ENCODE data around the gene NUDT16L1. TPM values are rescaled to one million over a fixed set of nuclear protein-coding genes. Genes with fewer than 3 reads are reported as not detected.
A peak's percentile ranks its signal among the peaks of the same experiment; 100 is the strongest.

NUDT16L1 gene
- total RNA-seq, 1 experiment from 2014 or later: 26.7 TPM

DNA sequence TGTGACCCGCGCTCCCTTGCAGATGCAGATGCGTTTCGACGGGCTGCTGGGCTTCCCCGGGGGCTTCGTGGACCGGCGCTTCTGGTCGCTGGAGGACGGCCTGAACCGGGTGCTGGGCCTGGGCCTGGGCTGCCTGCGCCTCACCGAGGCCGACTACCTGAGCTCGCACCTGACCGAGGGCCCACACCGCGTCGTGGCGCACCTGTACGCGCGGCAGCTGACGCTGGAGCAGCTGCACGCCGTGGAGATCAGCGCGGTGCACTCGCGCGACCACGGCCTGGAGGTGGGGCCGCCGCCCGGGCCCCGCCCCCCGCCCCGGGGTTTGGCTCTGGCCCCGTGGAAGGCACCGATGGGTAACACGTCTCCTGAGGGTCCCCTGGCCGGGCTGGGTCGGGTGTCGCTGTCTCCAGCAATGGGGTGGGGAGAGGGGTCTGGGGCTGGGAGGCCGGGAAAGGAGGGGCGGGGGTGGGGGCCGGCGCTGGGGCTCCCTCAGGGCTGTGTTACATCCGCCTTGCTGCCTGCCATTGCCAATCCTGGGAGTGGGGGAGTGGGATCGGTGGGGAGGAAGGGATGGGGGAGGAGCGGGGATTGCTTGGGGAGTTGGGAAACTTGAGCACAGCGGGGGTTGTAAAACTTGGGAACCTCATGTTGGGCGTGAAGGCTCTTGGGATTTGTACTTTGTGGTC, 737 bp downstream of the NUDT16L1 start:
- peak; percentile 25 for DNase-seq (ENCODE audit: low read depth)

DNA sequence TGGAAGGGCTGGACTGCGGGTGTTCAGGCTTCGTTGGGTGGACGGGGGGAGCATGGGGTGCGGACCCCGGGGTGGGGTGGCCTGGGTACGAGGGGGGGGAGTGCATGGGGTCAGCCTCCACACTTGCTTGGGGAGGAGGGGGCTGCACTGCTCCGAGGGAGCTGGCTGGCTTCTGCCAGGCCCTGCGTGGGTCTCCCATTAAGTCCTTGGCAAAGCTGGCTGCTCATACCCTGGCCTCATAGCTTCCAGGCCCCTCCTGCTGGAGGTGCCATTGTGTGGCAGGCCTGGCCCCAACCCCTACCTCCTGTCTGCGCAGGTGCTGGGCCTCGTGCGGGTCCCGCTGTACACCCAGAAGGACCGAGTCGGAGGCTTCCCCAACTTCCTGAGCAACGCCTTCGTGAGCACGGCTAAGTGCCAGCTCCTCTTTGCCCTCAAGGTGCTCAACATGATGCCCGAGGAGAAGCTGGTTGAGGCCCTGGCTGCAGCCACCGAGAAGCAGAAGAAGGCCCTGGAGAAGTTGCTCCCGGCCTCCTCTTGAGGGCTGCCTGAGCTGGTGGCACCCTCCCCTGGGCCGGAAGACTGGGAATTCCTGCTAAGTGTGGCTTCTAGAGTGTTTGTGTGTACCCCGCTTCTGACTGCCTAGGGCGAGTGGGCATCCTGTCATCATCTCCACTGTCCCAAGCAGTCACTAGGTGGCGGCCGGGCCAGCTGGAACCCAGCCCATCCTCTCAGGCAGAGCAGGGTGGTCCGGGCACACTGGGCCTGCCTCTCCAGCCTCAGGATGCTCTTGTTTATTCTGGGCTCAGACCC, 1.5 kb downstream of the NUDT16L1 start:
- no peak for DNase-seq (ENCODE audit: low read depth)

DNA sequence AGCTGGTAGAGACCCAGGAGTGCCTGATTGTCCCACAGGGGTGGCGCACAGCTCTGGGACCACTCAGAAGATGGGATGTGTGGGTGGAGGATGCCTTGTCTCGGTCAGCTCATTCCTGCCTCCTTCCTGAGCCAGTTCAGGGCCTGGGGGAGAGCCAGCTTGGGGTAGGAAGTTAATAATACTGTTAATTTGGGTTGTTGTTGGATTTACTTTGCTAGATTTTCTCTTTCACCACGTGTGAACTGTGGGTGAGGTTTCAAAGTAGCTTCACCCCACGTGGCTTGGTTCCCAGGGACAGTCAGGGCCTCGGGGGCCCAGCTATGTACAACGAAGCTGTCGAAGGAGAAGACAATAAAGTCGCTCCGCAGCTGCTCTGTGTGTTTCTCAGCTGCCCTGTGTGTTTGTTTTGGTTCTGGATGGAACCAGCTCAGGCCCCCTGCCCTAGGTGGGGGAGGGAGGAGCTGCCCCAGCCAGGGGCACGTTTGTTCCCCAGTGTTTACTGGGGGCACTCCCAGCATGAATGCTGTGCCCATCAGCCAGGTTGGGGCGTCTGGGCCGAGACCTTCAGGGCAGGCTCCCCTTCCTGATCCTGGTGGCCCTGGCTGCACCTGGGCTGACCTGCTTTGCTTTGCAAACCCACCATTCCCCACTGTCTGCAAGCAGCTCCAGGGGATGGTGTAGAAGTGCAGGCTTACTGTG, 2.3 kb downstream of the NUDT16L1 start:
- DNase-seq (ENCODE audit: low read depth): no peak

DNA sequence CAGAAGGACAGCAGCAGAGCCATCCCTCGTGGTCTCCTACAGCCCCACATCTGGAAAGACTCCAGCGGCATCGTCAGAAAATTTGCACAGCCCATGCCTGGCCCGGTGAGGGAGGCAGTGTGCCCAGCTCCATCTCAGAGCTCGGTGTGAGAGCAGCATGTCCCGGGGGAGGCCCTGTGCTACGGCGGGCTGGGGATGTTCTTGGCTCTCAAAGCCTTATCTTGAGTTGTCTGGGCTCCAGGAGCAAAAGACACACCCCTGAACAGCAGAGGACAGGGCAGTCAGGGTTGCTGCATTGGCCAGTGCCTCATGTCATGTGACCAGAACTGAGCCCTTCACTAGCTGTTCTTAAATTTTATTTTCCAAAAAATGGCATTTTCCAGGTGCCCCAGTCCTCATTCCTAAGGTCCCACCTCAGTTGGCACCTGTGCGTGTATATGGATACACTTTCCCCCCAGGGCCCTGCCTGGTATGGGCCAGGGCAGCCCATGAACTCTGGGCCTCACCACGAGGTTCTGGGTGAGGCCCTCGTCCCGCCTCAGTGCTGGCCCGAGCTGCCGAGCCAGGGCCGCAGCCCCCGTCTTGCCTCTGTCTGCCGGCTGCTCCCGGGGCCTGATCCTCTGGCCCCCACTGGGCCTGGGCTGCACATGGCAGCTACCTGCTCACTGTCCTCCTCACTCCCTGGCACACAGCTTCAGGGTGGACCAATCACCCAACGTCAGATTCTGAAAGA, 3.0 kb downstream of the NUDT16L1 start:
- no peak for DNase-seq (ENCODE audit: low read depth)

DNA sequence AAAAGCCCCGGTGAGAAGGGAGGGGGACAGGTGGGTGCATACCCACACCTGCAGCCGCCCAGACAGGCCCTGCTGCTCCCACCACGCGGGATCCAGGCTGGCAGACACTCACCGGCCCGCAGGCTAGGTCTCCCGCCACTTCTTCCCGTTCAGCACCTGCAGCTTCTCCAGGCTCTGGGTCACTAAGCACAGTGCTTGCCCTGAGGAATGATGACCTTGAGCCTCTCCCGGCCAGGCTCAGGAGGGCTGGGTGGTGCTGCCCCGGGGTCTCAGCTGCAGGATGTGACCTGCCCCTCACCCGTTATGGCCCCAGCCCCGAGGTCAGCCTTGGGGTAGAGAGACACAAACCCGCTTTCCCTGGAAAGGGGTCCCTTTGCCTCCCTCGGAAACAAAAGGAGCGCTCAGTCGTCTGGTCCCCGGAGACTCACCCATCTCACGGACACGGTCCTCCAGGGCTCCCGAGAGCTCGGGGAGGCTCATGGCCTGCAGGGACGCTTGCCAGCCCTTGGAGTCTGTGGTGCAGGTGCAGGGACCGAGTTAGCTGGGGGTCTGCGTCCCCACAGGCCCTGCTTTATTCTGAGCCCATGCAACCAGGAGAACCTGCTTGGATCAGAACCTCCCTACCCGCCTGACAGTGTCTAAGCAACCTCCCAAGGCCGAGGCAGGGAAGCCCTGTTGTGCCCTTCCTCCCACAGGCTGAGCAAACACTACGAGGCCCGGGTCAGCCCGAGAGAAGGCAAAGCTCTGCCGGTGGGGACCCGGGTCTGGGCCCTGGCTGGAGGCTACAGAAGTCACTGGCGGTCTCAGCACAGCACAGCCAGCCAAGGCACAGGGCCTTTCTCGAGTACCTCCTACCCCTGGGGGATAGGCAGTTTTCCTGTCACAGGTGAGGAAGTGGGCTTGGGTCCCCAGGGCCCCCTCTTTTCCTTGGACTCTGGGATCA, 3.8 kb downstream of the NUDT16L1 start:
- no peak for DNase-seq (ENCODE audit: low read depth)

DNA sequence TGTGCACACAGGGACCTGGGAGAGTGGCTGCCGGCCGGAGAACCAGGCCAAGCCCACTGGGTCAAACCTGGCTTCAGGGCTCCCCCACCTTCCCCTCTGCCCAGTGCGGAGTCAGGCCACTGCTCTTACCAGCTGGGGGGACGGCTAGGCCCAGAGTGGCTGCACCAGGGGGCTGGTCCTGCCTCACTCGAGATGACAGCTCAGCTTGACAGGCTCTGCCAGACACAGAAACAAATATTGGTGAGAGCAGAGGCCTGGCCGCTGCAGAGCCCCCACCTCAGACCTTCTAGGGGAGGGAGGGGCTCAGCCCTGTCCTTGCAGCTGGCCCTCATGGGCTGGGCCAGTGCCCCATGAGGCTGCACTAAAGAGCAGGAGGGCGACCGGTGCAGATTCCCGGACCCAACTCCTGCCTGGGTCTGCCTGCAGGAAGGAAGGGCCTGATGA, 4.5 kb downstream of the NUDT16L1 start:
- no peak for DNase-seq (ENCODE audit: low read depth)

DNA sequence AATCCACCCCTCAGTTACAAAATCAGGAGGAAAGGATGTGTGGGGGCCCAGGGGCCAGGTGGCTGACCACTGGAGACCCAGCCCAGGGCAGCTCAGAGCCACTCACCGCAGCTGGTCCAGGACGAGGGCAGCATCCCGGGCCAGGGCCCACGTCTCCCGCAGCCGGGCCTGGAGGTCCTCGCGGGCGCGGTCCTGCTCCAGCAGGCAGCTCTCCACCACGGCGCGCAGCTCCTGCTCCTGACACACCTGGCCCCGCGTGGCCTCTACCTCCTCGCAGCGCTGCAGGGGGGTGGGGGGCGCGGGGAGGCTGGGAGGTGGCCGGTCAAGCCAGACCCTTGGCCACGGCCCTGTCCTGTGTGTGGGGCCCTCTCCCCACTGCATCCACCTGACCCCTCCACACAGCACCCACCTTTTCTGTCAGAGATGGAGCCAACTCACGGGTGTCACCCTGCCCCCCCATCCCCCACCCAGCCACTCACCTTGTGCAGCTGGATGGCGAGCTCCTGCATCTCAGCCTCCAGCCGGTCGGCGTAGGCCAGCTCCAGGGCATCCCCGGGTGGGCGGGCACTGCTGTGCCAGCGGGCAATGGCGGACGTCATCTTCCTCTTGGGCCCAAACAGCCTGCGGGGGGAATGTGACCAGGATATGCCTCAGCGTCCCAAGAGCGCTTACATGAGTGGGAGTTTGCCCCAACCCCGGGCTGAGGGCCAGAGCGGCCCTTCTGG, 5.1 kb downstream of the NUDT16L1 start:
- no peak for DNase-seq (ENCODE audit: low read depth)

DNA sequence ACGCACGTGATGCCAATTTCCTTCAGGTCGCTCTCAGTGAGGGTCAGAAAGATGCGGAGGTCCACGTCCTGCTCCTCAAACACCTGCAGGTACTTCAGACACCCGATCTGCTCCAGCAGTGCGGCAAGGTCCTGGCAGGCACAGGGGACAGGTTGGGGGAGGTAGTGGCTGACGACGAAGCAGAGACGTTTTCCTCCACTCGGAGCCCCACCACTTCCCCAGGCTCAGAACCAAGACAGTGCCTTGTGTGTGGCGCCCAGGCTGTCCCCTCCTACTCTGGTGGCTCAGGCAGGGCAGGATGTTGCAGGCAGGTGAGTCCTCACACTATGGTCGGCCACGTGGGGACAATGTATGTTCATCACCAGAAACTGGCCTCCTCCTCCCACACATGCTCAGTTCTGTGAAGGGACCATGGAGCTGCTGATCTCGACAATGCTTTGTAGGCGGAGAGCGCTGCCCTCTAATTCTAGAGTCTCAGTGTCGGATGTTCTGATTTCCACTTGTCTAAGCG, 5.7 kb downstream of the NUDT16L1 start:
- DNase-seq (ENCODE audit: low read depth): no peak

DNA sequence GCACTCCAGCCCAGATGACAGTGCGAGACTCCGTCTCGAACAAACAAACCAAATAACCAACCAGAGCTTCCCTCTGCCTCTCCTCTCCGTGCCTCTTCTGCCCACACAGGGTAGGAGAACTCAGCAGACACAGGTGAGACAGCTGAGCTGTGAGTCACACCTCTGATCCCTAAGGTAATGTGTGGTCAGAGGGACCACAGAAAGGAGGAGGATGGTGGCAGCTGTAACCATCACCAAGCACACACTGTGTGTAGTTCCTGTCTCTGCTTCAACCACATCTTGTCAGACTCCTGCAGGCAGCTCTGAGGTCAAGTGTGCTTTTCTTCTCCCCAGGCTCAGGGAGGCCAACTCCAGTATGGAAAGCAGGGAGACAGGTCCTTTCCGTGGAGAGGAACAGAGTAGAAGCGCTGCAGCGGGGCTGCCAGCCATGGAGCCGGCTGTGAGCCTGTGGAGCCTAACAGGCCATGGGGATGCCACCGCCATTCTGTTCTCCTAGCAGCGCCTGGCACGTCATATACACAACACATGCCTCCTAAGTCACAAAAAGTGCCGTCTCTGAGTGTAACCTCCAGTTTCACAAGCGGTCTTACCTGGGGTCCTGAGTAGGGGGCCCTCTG, 7.1 kb downstream of the NUDT16L1 start:
- no peak for DNase-seq (ENCODE audit: low read depth)

DNA sequence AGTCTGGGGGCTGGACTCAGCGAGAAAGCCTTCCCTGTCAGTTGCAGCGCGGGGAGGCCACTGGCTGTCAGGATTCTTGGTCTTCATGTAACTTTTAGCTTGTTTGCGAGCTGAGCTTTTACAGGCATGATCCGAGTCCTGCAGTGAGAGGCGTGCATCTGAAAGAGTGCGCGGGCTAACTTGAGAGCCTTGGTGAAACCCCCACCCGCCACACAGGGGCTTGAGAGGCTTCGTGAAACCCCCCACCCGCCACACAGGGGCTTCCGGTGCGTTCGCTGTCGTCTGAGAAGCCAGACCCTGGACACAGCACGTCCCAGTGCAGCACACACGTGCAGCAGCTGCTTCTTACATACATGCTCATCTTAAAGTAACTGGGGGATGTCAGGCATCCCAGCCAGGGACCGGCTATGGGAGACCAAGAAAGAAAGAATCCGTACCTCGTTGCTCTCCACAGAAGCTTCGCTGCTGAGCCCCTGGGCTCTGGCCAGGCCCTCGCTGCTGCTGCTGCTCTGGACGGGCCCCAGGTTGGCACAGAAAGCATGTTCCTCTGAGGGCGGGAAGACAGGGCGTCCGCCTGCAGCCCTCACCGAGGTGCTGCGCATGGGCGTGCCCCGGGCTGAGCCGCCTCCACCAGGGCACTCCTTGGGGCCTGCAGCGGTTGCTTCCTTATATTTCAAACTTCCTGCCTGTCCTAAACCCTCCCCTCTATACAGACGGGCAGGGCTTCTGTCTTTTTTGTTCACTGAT, 7.8 kb downstream of the NUDT16L1 start:
- DNase-seq (ENCODE audit: low read depth): no peak

DNA sequence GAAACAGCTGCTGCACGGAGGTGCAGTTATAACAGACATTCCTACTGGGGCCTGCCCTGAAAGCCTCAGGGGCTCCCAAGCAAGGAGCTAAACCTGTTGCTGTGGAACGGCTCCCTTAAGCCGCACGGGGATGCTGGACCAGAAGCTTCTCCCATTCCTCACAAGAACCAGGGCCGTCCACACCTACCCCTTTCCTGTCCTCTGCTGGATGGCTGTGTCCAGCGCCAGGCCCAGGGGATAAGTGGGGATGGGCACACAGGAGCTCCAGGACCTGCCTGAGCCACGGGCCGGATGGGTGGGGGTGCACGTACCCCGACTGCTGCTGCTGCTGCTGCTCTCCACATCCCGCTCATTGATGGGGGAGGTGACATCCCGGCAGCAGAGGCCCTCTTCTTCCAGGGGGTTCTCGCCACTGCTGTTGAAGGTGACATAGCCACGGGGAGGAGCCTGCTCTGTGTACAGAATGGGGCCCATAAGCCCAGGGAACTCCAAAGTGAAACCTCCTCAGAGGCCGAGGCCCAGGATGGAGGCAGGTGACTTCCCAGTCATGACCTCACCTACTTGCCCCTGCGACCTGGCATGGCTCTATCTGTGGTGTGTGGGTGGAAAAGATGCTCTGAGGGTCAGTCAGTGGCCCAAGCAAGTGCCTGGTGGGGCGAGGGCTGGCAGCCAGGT, 8.6 kb downstream of the NUDT16L1 start:
- DNase-seq (ENCODE audit: low read depth): no peak

DNA sequence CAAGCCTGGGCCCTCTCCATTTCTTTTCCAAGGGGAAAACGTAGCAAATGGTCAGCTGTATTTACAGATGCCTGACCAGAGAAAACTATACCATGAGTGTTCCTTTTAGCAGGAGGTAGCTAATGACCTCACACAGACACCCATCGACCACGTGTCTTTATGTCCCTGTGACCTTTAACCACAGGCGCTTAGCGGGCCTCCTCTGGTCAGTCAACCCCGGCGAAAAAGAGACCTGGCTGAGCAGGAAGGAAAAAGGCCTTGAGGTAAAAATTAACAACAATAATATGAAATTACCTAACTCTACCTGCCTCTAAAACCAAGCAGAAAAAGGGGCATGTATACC, 9.1 kb downstream of the NUDT16L1 start:
- no peak for DNase-seq (ENCODE audit: low read depth)

DNA sequence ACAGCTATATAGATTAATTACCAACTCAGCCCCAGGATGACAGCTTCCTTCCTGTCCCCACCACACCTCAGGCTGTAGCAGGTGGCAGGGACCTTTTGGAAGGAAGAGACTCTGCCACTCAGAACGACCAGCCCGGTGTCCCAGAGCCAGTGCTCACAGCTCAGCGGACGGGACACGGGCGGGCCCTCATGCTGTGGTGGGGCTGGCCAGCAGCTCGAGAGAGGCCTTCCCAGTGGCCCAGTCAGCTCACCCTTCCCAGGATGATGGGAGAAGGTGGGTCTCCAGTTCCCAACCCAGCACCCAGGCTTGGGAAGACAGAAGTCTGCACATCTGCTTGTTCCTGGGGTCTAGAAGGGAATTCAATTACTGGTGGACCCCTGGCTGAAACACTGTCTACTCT, 10.5 kb downstream of the NUDT16L1 start:
- DNase-seq (ENCODE audit: low read depth): no peak

DNA sequence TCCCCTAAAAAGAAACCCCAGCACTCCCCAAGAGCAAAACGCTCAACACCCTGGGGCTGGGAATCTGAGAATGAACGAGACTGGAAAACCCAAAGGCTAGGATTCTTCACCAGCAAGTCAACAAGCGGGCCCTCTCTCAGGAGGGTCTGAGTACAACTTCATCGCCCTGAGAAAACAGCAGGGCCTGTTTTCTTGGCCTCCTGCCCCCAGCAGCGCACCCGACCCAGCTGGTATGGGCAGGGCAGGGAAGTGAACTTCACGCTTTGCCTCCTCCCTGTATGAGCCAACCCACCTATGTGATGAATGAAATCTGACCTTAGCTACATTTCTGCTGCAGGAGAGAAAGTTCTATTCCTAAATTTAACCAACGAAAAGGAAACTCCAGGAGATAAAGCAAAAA, 11.1 kb downstream of the NUDT16L1 start:
- DNase-seq (ENCODE audit: low read depth): no peak

DNA sequence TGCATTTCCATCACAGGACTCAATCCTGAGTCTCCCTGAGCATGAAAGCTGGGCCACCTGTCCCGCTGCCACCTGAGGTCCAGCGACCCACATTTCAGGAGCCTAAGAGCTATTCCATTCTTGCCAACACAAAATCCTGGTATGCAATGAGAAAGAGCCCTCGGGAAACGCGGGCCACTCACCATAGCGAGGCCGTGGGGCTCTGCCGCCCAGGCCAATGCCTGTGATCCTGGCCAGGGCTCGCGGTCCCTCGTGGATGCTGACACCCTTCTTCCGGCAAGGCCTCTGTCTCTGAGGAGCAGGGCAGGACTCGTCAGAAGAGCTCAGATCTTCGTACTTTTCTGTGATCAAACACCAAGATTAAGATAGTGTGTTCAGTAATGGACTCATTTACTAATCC, 11.6 kb downstream of the NUDT16L1 start:
- DNase-seq (ENCODE audit: low read depth): no peak

DNA sequence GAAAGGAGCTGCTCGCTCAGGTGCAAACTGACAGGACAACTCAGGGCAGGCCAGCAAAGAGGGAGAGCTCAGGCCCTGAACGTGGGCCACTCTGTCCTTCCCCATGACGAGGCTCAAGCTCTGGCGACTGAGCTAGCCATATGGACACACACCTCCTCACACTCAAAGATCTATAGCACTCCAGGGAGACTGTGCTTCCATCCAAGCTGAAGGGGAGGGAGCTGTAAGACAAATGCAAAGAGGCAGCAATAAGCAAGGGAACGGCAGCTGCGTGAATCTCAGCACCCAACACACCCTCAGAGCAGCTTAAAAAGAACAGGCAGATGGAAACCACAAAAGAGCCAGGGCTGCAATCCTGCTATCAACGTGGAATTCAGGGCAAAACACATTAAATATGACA, 13.5 kb downstream of the NUDT16L1 start:
- no peak for DNase-seq (ENCODE audit: low read depth)

DNA sequence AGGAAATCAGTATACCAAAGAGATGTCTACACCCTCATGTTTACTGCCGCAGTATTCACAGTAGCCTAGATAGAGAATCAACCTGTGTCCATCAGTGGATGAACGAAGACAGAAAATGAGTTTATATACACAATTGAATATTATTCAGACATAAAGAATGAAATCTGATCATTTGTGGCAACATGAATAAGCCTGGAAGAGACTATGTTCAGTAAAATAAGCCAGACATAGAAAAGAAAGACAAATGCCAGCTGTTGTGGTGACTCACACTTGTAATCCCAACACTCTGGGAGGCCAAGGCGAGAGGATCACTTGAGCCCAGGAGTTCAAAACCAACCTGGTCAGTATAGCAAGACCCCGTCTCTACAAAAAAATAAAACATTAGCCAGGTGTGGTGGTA, 16.1 kb downstream of the NUDT16L1 start:
- DNase-seq (ENCODE audit: low read depth): no peak

Measured in Daoy (cell line).